Suprapubic skin (tissue), 3 donors: ENCODE results near the gene NFE2L2.

Source experiments
- EP300 ChIP-seq: sonication (generic); formaldehyde crosslinking; IDR thresholded peaks from one replicate; pipeline ENCODE4 v1.6.1; 2017; ENCODE audit warnings: antibody characterized with exemption
- POLR2A ChIP-seq, 2 donors: fragments of 450-650 bp; IDR thresholded peaks; one replicate each; pipeline ENCODE4 v1.6.1; 2017; ENCODE audit warnings: antibody characterized with exemption in 2 of 2, mild to moderate bottlenecking in 2 of 2, moderate library complexity in 2 of 2
- TF ChIP-seq, protein P1 (sequence below), 2 donors: fragments of 200-600 bp in 1 of 2; fragments of 450-650 bp in 1 of 2; sonication (generic) in 1 of 2; IDR thresholded peaks; one replicate each; pipeline ENCODE4 v1.5.1; 2016 to 2019; ENCODE audit warnings: antibody characterized with exemption in 2 of 2, mild to moderate bottlenecking in 1 of 2, moderate library complexity in 1 of 2

DNA sequence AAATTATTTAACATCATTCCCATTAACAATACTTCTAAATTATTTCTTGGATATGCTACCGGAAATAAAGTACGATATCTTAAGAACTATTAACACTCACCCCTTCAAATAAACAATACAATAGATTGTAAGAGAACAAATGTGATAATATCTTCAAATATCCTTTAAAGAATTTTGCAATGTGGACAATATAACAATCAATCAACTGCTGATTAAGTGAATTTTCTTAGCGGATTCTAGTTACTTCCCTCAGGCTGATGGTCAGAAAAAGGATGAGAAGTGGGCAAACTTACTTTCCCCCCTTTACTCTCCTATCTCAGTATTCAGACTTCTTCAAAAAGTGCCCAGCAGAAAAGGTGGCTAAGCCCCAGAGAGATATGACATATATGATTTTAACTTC is 10.8 kb downstream of the NFE2L2 start:
- TF ChIP-seq, protein P1, sequence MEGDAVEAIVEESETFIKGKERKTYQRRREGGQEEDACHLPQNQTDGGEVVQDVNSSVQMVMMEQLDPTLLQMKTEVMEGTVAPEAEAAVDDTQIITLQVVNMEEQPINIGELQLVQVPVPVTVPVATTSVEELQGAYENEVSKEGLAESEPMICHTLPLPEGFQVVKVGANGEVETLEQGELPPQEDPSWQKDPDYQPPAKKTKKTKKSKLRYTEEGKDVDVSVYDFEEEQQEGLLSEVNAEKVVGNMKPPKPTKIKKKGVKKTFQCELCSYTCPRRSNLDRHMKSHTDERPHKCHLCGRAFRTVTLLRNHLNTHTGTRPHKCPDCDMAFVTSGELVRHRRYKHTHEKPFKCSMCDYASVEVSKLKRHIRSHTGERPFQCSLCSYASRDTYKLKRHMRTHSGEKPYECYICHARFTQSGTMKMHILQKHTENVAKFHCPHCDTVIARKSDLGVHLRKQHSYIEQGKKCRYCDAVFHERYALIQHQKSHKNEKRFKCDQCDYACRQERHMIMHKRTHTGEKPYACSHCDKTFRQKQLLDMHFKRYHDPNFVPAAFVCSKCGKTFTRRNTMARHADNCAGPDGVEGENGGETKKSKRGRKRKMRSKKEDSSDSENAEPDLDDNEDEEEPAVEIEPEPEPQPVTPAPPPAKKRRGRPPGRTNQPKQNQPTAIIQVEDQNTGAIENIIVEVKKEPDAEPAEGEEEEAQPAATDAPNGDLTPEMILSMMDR (IDR thresholded peaks at IDR 0.05) = no peak
- TF ChIP-seq POLR2A (IDR thresholded peaks at IDR 0.05) (no peak), EP300 (no peak)
